T-helper 17 cell (primary cell): ENCODE data around the gene DHRS4. TPM values are rescaled to one million over a fixed set of nuclear protein-coding genes. Genes with fewer than 3 reads are reported as not detected.
"Not testable (repeated sequence)": the region's sequence is repeated elsewhere in the genome, so short reads cannot be mapped to it uniquely, and the experiment has no call there.

Source experiments
- ATAC-seq: fragments of 150-1000 bp; cut with Tn5 transposase; 2 replicates; pipeline ENCODE4 v1.10.0; 2021; ENCODE audit warnings: mild to moderate bottlenecking, moderate library complexity
- DNase-seq, 3 donors: peaks; one replicate each; pipeline versions ENCODE4 v3.0.0 to v3.0.0-alpha.2; 2020 to 2021
- H3K9me3 ChIP-seq: one replicate; pipeline ENCODE4 v1.7.0; 2013; ENCODE audit warnings: low read length, mild to moderate bottlenecking; ENCODE audit not compliant: control insufficient read depth, poor library complexity, severe bottlenecking
- H3K27ac Mint-ChIP-seq: one replicate; pipeline ENCODE4 v1.8.0; 2022; ENCODE audit warnings: mild to moderate bottlenecking, moderate library complexity, mixed read lengths
- H3K27me3 Mint-ChIP-seq: one replicate; pipeline ENCODE4 v1.8.0; 2022; ENCODE audit warnings: mixed read lengths
- H3K36me3 Mint-ChIP-seq: one replicate; pipeline ENCODE4 v1.8.0; 2022; ENCODE audit warnings: low read depth, mixed read lengths
- H3K4me1 Mint-ChIP-seq: one replicate; pipeline ENCODE4 v1.8.0; 2022; ENCODE audit warnings: mild to moderate bottlenecking, mixed read lengths
- H3K4me3 Mint-ChIP-seq: one replicate; pipeline ENCODE4 v1.8.0; 2022; ENCODE audit warnings: mild to moderate bottlenecking, moderate library complexity, mixed read lengths
- total RNA-seq, 4 donors: library from RNA in 2 of 4; stranded (reverse) in 2 of 4; gene quantifications; one replicate each; pipeline ENCODE4 v1.2.3 and lab custom pipeline; 2022 to 2026

DHRS4 gene
- total RNA-seq, 2 donors from 2014 or later, result 7.6 to 13.4 TPM

- no peak for DNase-seq
- peaks cover 9% of the 10 kb centered on the region for H3K27me3 Mint-ChIP-seq
- H3K27ac Mint-ChIP-seq, result no peak overlapping the region
- H3K4me1 Mint-ChIP-seq, result peaks cover 6% of the 10 kb centered on the region
- no peaks in the 10 kb centered on the region for H3K9me3 ChIP-seq
- no peaks in the 10 kb centered on the region for H3K36me3 Mint-ChIP-seq
- H3K4me3 Mint-ChIP-seq, result no peak overlapping the region
- no peak for ATAC-seq
Observed at GRCh38 chr14:23932639-23933038, 20.9 kb upstream of the DHRS4 start.

- Mint-ChIP-seq H3K36me3 (peaks cover 2% of the 10 kb centered on the region), H3K27me3 (peaks cover 9% of the 10 kb centered on the region), H3K4me3 (no peak overlapping the region), H3K4me1 (peaks cover 6% of the 10 kb centered on the region), H3K27ac (no peak overlapping the region)
- ATAC-seq (no peak), DNase-seq (no peak)
- no peaks in the 10 kb centered on the region for H3K9me3 ChIP-seq
Observed at GRCh38 chr14:23933108-23933741, 20.3 kb upstream of the DHRS4 start.

- DNase-seq (no peak), ATAC-seq (no peak)
- H3K4me3 Mint-ChIP-seq, result no peak overlapping the region
- no peaks in the 10 kb centered on the region for H3K9me3 ChIP-seq
- peaks cover 9% of the 10 kb centered on the region for H3K27me3 Mint-ChIP-seq
- H3K36me3 Mint-ChIP-seq, result peaks cover 2% of the 10 kb centered on the region
- no peak overlapping the region for H3K27ac Mint-ChIP-seq
- H3K4me1 Mint-ChIP-seq, result peaks cover 6% of the 10 kb centered on the region
Observed at GRCh38 chr14:23933742-23934128, 19.8 kb upstream of the DHRS4 start.

GRCh38 chr14:23935158-23935557 is 18.4 kb upstream of the DHRS4 start:
- H3K27ac Mint-ChIP-seq, result no peak overlapping the region
- H3K4me3 Mint-ChIP-seq, result no peak overlapping the region
- peaks cover 5% of the 10 kb centered on the region for H3K36me3 Mint-ChIP-seq
- ATAC-seq (no peak), DNase-seq (no peak)
- no peaks in the 10 kb centered on the region for H3K9me3 ChIP-seq
- peaks cover 6% of the 10 kb centered on the region for H3K4me1 Mint-ChIP-seq
- H3K27me3 Mint-ChIP-seq, result peaks cover 9% of the 10 kb centered on the region

GRCh38 chr14:23936084-23936829 is 17.3 kb upstream of the DHRS4 start:
- Mint-ChIP-seq H3K4me1 (peaks cover 6% of the 10 kb centered on the region), H3K36me3 (peaks cover 5% of the 10 kb centered on the region), H3K27me3 (peaks cover 9% of the 10 kb centered on the region), H3K4me3 (no peak overlapping the region), H3K27ac (no peak overlapping the region)
- H3K9me3 ChIP-seq, result no peaks in the 10 kb centered on the region
- no peak for ATAC-seq
- DNase-seq, result no peak

- H3K27me3 Mint-ChIP-seq, result peaks cover 7% of the 10 kb centered on the region
- DNase-seq (no peak), ATAC-seq (no peak)
- H3K4me1 Mint-ChIP-seq, result peaks cover 6% of the 10 kb centered on the region
- H3K4me3 Mint-ChIP-seq, result no peak overlapping the region
- H3K9me3 ChIP-seq, result no peaks in the 10 kb centered on the region
- no peak overlapping the region for H3K27ac Mint-ChIP-seq
- H3K36me3 Mint-ChIP-seq, result peaks cover 5% of the 10 kb centered on the region
Observed at GRCh38 chr14:23937203-23937602, 16.4 kb upstream of the DHRS4 start.

GRCh38 chr14:23938823-23939222 is 14.7 kb upstream of the DHRS4 start:
- H3K4me3 Mint-ChIP-seq, result no peak overlapping the region
- H3K36me3 Mint-ChIP-seq, result peaks cover 5% of the 10 kb centered on the region
- no peaks in the 10 kb centered on the region for H3K27me3 Mint-ChIP-seq
- no peak for ATAC-seq
- H3K27ac Mint-ChIP-seq, result no peak overlapping the region
- peaks cover 10% of the 10 kb centered on the region for H3K4me1 Mint-ChIP-seq
- H3K9me3 ChIP-seq, result no peaks in the 10 kb centered on the region
- DNase-seq, result no peak

- Mint-ChIP-seq H3K4me3 (no peak overlapping the region), H3K27me3 (no peaks in the 10 kb centered on the region), H3K27ac (no peak overlapping the region), H3K4me1 (peaks cover 14% of the 10 kb centered on the region), H3K36me3 (peaks cover 5% of the 10 kb centered on the region)
- no peaks in the 10 kb centered on the region for H3K9me3 ChIP-seq
- ATAC-seq (no peak), DNase-seq (no peak)
Observed at GRCh38 chr14:23939607-23940326, 13.8 kb upstream of the DHRS4 start.

GRCh38 chr14:23941230-23941629 is 12.3 kb upstream of the DHRS4 start:
- no peak overlapping the region for H3K4me3 Mint-ChIP-seq
- no peak for ATAC-seq
- no peaks in the 10 kb centered on the region for H3K27me3 Mint-ChIP-seq
- no peak for DNase-seq
- H3K36me3 Mint-ChIP-seq, result peaks cover 5% of the 10 kb centered on the region
- no peaks in the 10 kb centered on the region for H3K9me3 ChIP-seq
- peaks cover 20% of the 10 kb centered on the region for H3K4me1 Mint-ChIP-seq
- no peak overlapping the region for H3K27ac Mint-ChIP-seq

GRCh38 chr14:23941669-23942068 is 11.9 kb upstream of the DHRS4 start:
- H3K27ac Mint-ChIP-seq, result no peak overlapping the region
- H3K9me3 ChIP-seq, result no peaks in the 10 kb centered on the region
- DNase-seq (no peak), ATAC-seq (no peak)
- H3K36me3 Mint-ChIP-seq, result peaks cover 8% of the 10 kb centered on the region
- peaks cover 25% of the 10 kb centered on the region for H3K4me1 Mint-ChIP-seq
- H3K4me3 Mint-ChIP-seq, result no peak overlapping the region
- no peaks in the 10 kb centered on the region for H3K27me3 Mint-ChIP-seq

- no peak for DNase-seq
- no peaks in the 10 kb centered on the region for H3K9me3 ChIP-seq
- Mint-ChIP-seq H3K27ac (no peak overlapping the region), H3K27me3 (no peaks in the 10 kb centered on the region), H3K4me3 (no peak overlapping the region), H3K36me3 (peaks cover 8% of the 10 kb centered on the region), H3K4me1 (peaks cover 27% of the 10 kb centered on the region)
- no peak for ATAC-seq
Observed at GRCh38 chr14:23942587-23942986, 11.0 kb upstream of the DHRS4 start.

GRCh38 chr14:23949069-23949468 is 4.5 kb upstream of the DHRS4 start:
- H3K4me1 Mint-ChIP-seq, result peaks cover 20% of the 10 kb centered on the region
- H3K4me3 Mint-ChIP-seq, H3K27me3 Mint-ChIP-seq, H3K9me3 ChIP-seq, H3K27ac Mint-ChIP-seq, H3K36me3 Mint-ChIP-seq, ATAC-seq, DNase-seq: not testable (repeated sequence)

- Mint-ChIP-seq H3K4me1 (peaks cover 22% of the 10 kb centered on the region), H3K4me3 (no peak overlapping the region), H3K36me3 (peaks cover 3% of the 10 kb centered on the region), H3K27me3 (no peaks in the 10 kb centered on the region), H3K27ac (no peak overlapping the region)
- ATAC-seq, result no peak
- H3K9me3 ChIP-seq, result no peaks in the 10 kb centered on the region
- no peak for DNase-seq
Observed at GRCh38 chr14:23950411-23951135, 3.0 kb upstream of the DHRS4 start.
